Ammon's horn (tissue), 1 donor: ENCODE data around the gene PHYKPL.
A peak's percentile ranks its signal among the peaks of the same experiment; 100 is the strongest.
"Not testable (repeated sequence)": the region's sequence is repeated elsewhere in the genome, so short reads cannot be mapped to it uniquely, and the experiment has no call there.

Source experiments
- DNase-seq: peaks from one replicate; pipeline ENCODE4 v3.0.0-alpha.2; 2016; ENCODE audit warnings: low spot score

PHYKPL gene

DNA sequence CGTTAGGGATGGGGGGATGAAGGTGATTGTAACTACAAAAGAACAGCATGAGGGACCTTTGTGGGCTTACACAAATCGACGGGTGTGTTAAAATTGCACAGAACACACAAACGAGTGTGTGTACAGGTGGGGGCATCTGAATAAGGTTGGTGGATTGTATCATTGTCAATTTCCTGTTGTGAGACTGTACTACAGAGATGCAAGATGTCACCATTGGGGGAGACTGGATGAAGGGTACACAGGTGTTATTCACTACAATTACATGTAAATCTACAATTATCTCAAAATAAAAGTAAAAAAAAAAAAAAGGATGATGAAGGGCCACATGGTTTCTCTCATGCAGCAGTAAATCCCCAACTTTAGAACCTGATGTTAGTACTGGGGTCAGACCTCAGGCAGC, 31.4 kb upstream of the PHYKPL start:
- no peak for DNase-seq

DNA sequence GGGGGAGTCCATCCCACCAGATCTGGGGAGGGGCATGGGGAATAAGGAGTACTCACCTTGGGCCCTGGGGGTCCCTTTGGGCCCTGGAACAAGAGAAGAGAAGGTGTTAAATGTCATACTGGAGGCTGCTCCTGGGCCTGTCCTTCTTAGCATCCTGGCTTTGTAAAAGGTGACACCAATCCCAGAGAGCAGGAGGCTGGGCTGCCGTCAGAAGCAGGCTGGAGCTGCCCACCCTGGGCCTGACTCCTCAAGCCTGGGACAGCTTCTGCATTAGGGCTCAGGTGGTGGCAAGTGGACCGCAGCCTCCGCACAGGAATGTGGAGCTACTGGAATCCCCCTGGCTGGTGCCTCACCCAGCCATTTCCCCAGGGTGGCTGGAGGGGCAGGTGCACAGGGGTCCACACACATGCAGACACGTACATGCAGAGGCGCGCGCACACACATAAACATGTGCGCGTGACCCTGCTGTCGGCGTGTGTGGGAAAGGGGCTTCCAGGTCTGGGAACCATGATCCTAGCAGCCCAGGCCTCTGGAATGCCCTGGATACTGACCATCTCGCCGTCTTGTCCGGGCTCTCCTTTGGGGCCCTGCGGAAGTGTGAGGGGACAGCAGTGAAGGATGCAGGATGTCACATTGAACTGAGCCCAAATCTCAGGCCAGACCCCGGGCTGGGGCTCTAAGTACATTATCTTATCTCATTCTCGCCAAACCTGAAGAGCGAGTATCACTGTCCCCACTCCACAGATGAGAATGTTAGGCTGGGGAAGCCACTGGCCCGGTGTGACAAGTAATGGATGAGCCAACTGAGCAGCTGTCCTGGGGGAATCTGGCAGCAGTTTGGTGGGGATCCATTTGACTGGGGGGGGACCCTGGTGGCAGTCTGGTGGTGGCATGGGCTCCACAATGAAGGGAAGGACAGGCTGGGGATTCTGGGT, 29.3 kb upstream of the PHYKPL start:
- DNase-seq = no peak

DNA sequence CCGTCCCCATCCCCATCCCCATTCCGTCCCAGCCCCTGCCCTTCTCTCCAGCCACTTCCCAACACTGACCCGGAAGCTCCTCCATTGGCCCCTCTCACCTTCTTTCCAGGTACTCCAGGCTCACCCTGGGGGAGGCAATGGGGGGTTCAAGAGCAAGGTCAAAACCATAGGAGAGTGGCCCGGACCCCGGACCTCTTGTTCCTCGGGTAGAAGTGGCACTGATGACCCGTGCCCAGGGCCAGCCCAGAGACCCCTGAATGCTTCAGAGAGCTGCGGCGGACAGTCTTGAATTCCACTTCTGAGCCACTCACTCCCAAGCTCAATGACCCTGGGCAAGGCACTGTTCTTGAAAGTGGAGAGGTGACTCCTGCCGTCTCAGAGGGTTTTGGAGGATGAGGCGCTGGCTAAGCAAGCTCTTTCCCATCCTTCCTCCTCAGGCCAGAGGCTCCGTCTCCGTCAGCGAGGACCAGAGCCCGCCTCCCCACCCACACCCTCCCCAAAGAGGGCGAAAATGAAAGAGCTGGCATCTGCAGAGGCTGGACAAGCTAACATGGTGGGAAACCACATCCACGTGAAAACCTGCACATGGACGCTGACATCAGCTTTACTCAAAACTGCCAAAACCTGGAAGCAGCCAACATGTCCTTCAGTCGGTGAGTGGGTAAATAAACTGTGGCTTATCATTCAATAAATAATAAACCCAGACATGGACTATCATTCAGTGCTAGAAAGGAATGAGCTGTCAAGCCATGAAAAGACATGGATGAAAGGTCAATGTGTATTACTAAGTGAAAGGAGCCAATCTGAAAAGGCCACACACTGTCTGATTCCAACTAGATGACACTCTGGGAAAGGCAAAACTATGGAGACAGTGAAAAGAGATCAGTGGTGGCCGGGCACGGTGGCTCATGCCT, 27.3 kb upstream of the PHYKPL start:
- no peak for DNase-seq

DNA sequence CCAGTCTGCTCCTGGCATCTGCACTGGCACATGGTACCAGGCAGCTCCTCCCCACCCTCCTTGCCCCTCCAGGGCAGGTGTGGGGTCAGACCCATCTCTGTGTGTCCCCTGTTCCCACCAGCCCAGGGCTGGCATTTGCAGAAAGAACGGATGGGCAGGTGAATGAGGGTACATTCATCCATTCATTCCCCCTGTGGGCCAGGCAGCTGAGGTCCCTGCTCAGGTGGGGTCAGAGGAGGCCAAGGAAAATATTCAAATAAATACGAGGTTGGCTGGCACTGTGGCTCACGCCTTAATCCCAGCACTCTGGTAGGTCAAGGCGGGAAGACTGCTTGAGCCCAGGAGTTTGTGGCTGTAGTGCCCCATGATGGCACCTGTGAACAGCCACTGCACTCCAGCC, 25.0 kb upstream of the PHYKPL start:
- DNase-seq = no peak

DNA sequence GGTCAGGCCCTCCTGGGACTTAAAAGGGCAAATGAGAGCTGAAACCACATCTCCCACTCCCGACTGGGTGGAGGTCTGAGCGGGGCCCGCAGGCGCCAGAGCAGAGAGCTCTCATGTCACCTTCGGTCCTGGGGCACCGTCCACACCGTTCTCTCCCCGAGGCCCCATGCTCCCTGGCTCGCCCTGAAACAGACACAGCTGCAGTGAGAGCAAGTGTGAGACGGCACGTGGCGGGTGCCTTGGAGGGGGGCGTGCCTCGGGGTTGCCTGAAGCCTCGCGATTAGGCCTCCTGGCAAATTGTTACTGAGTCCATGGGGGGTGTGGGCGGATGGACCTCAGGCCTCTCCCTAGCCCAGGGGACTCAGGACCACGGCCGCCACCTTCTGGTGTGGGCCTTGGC, 24.1 kb upstream of the PHYKPL start:
- no peak for DNase-seq

DNA sequence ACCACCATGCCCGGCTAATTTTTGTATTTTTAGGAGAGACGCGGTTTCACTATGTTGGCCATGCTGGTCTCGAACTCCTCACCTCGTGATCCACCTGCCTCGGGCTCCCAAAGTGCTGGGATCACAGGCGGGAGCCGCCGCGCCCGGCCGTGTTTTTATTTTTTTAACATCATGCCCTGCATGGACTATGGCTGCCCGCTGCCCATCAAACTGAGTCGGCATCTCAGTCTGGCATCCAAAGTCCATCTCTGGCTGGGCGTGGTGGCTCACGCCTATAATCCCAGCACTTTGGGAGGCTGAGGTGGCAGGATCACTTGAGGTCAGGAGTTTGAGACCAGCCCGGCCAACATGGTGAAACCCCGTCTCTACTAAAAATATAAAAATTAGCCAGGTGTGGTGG, 21.0 kb upstream of the PHYKPL start:
- DNase-seq = not testable (repeated sequence)

DNA sequence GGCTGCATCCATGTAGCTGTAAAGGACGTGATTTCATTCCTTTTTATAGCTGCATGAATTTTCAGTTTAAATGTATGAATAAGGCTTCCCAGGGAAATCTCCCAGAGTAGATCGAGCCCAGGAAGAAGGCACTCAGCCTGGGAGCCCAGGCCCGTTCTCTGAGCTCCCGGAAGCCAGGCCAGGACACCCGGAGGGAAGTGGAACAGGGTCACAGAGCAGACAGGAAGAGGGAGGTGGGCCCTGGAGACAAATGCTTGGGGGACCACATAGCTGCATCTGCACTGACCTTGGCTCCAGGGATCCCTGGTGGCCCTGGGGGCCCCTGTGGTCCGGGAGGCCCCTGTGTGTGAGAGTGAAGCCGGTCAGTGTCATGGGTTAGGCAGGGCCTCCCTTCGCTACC, 19.7 kb upstream of the PHYKPL start:
- DNase-seq = no peak

DNA sequence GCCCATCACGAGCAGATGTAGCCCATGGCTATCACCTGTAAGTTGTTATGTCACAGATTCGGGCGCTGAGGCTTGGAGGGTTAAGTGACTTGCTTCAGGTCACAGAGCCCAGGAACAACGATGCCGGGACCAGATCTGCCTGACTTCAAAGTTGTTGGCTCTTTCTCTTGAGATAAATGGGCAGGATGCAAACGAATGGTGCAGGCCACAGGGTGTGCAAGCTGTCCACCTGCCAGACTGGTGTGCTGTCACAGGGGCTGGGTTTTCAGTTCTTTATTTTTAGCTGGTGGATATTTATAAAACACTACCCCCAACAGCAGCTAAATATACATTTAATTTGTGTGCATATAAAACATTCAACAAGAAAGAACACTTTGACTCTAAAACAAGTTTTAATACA, 17.7 kb upstream of the PHYKPL start:
- no peak for DNase-seq

DNA sequence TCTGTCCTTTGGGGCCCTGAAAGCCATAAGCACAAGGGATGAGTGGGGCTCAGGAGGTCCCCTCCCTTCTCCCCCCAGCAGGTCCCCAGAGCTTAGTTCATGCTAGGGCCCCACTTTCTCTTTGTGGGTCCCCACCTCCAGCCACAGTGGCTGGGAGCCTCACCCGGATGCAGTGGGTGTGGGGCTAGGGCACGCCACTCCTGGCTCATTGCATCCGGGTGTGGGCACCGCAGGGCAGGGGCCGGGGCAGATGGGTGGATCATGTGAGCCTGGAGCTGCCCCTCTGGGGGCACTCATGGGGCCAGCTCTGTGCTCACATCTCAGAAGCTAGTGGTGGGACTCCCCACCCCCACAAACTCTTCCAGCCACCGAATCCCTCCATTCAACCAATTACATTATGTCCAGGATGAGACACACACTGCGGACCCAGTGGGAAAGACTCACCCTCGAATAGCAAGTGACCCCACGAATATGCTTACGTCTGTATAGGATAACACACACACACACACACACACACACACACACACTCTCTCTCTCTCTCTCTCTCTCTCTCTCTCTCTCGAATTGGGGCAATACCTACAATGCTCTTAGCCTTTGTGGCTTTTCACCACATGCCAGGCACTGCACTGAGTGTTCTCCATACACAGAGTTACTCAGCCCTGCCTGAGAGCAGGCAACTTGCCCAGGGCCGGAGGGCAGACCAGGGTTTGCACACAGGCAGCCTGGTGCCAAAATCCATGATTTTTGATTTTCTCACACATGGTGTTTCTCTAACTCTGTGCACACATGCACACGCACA, 16.8 kb upstream of the PHYKPL start:
- no peak for DNase-seq

DNA sequence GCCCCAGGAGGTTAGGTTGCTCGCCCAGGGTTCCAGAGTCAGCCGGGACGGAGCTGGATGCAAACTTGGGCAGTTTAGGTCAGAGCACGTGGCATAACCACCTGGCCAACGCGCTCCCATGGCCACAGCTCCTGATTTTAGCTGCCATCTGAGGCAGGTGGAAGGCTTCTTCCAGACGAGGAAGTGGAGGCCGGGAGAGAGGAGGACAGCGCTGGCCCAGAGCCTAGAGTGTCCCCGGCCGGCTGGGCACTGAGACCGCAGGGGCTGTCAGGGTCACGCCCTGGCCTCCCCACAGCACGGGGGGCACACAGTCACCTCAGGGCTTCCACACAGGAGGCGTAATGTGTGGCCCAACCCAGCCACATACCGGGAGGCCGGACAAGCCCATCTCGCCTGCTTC, 16.1 kb upstream of the PHYKPL start:
- no peak for DNase-seq

DNA sequence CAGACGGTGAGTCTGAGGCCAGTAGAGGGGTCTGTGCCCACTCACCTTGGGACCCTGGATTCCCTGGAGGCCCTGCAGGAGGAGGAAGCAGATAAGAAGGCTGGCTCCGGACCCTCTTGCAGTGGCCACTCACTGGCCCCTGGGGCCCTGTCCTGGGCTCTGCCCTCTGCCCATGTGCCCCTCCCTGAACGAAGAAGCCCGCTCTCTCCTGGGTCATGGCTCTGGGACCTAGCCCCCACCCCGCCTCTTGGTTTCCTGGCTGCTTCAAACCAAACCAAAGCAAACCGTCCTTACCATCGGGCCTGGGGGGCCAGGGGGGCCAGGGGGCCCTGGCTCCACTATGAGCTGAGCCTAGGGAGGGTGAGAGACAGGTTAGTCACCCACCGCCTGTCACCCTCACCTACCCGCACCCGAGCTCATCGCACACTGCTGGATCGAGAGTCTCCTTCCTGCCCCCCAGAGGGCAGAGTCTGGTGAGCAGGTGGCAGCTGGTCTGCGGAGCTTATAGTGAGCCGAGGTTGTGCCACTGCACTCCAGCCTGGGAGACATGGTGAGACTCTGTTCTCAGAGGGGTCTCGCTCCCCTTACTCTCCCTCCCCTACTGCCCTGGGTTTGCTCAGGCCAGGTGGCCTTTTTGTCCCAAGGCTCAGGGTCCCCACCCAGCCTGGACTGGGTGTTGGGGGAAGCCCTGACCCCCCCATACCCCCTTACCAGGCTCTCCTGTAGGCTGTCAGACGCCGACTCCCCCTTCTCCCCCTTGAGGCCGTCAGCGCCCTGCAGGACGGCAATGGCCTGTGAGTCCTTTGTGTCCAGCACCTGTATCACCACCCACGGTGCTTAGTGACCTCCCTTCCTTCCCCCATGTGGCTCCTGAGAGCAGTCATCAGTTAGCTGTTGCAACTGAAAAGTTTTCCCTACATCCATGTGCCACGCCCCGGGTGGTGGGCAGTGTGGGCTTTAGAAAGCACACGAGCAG, 15.2 kb upstream of the PHYKPL start:
- no peak for DNase-seq

DNA sequence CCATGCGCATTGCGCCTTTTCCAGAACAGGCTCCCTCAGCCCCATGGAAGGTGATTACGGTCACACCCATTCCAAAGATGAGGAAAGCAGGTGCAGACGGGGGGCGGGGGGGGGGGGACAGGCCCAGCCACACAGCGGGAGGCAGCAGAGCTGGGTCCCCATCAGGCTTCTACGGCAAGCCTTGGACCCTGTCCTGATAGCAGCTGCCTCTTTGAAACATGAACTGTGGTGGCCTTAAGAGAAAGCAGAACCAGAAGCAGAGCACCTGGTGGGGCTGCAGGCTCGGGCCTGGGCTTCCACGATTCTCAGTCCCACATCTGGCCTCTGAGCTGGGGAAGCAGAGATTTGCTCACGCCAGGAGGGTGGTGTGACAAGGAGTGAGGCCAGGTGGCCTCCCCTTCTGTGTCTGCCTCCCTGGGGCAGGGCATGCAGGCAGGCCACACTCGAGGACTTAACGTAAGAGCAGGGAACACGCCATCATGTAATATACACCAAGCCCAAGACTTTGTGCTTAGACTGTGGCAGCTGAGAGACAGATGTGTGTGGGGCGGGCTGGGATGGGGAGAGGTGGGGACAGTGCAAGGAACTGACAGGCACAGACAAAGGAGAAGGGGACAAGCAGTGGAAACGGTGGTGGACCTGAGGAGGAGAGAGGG, 14.2 kb upstream of the PHYKPL start:
- DNase-seq = no peak

DNA sequence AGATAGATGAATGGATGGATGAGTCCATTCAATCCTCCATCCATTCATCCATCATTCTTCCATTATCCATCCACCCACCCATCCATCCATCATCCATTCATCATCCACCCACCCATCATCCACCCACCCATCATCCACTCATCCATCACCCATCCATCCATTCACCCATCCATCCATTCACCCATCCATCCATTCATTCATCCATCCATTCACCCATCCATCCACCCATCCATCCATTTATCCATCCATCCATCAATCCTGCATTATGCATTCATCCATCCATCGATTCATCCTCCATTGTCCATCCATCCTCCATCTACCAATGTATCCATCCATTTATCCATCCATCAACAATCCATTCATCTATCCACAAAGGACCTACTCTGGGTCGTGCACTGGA, 12.8 kb upstream of the PHYKPL start:
- DNase-seq = no peak

DNA sequence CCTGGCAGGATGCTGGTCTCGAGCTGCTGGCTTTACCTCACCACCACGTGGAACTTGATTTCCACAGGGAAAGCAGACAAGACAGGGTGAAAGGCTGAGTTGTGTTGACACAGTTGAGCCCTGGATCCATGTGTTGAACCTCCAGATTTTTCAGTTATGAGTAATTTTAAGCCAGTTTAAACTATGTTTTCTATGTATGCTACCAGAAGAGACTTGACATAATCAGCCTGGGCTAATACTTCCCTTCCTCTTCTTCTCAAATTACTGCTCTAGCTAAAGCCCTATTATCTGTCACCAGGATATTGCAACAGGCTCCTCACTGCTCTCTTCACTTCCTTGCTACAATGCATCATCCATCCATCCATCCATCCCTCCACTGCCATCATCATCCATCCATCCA, 12.0 kb upstream of the PHYKPL start:
- no peak for DNase-seq

DNA sequence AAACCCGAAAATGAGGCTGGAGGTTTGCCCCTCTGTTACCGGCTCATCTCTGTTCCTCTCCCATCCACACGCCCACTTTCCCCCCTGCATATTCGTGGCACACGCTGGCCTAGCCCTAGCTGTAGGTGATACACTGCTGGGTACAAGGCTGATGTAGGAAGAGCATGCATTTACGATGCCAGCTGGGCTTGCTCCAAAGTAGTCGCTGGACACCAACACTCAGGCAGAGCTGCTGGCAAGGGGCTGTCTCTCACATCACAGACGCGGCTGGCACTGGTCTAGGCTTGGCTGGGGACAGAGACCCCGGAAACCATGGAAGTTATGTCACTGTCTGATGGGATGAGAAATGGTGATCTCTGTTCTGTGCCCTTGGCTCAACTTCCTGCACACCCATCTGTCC, 9.8 kb upstream of the PHYKPL start:
- DNase-seq = no peak

DNA sequence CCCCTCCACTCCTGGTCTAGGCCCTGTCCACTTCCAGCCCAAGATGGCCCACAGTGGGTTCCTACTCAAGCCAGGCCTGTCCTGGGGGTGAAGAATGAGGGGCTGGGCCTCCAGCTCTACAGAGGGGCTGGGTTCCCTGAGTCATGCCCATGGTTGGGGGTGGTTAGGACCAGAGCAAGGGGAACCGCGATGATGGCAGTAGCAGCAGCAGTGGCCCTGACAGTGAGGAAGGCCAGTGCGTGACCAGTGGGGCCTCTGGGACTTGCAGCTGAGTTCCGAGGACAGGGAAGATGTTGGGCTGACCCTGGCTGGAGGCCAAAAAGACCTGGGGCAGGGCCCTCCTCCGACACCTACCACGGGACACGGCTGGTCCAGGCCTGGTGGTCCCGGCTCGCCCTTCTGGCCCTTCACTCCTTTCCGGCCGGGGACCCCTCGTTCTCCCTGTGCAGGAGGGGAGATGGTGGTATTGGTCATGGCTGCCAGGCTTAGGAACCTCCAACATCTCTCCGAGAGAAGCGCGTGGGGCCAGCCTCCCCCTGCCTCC, 9.2 kb upstream of the PHYKPL start:
- DNase-seq = no peak

DNA sequence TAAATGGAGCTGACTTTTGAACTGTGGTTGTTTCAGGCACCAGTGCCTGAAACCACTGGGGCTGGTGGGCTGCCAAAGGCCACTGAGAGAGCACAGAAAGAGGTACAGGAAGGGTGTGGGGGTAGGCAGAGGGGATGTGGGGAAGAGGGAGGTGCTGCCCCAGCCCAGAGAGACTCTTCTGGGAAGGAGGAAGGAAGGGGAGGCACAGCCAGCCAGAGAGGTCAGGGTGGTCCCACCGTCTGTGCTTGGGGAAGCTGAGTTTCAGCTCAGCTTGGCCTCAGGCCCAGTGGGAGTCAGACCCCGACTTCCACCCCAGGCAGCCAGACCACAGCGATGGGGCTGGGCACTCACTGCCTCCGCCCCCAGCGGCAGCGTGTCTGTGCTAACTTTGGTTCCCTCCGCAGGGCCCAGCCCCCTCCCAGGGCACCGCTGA, 8.6 kb upstream of the PHYKPL start:
- DNase-seq = peak; percentile 71

DNA sequence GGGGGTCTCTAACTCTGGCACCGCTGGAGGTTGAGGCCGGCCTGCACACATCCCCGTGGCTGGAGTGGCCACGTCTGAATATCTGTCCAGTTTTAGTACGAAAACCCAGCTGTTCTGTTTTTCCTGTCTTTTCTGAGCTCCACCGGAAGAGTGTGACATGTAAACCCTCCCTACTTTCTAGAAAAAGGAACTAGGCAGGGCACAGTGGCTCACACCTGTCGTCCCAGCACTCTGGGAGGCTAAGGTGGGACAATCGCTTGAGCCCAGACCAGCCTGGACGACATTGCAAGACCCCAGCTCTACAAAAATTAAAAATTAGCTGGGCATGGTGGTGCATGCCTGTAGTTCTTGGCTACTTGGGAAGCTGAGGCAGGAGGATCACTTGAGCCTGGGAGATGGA, 8.2 kb upstream of the PHYKPL start:
- no peak for DNase-seq

DNA sequence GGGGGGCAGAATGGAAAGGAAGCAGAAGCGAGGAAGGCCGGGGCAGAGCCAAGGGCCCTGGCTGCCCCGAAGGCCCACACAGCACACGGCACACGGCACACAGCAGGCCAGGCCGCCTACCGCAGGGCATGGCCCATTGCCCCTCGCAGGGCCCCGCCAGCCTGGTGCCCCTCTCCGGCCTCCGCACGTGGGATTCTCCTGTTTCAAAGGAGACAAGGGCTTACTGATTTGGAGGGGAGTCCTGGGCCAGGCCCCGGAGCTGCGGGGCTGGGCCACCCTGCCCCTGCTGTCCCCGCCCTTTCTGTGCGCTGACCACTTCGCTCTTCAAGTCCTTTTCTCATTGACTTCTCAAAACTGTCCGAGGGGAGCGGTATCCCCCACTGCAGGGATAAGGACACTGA, 7.7 kb upstream of the PHYKPL start:
- no peak for DNase-seq
